ENCODE measurements around the gene MRNIP.

The MRNIP gene

GRCh38 chr5:179860301-179860700 lies 1.7 kb upstream of the MRNIP start:
- no peak overlapping the region for H3K4me3 ChIP-seq (ENCODE audit: low read length)
- no peak for TF ChIP-seq CTCF (IDR thresholded peaks at IDR 0.05; ENCODE audit: insufficient read depth, low read depth, low read length, missing control alignments)
- no peak for DNase-seq (ENCODE audit: low read depth)

- peak overlapping the region; percentile 94 for H3K4me3 ChIP-seq (ENCODE audit: low read length)
- TF ChIP-seq CTCF (IDR thresholded peaks at IDR 0.05; ENCODE audit: insufficient read depth, low read depth, low read length, missing control alignments): no peak
- peak; percentile 52 for DNase-seq (ENCODE audit: low read depth)
These were observed 404 bp downstream of the MRNIP start for GRCh38 chr5:179858241-179858585.

GRCh38 chr5:179854356-179854755 lies 4.3 kb downstream of the MRNIP start:
- DNase-seq (ENCODE audit: low read depth): no peak

GRCh38 chr5:179852993-179853547 lies 5.5 kb downstream of the MRNIP start:
- DNase-seq (ENCODE audit: low read depth): no peak
- no peak for TF ChIP-seq CTCF (IDR thresholded peaks at IDR 0.05; ENCODE audit: insufficient read depth, low read depth, low read length, missing control alignments)
- H3K4me3 ChIP-seq (ENCODE audit: low read length): no peak overlapping the region

More at GRCh38 chr5:179854356-179854755, 4.3 kb downstream of the MRNIP start:
- H3K4me3 ChIP-seq (ENCODE audit: low read length): no peak overlapping the region
- no peak for TF ChIP-seq CTCF (IDR thresholded peaks at IDR 0.05; ENCODE audit: insufficient read depth, low read depth, low read length, missing control alignments)

GRCh38 chr5:179841621-179842020 lies 17.0 kb downstream of the MRNIP start:
- no peak for TF ChIP-seq CTCF (IDR thresholded peaks at IDR 0.05; ENCODE audit: insufficient read depth, low read depth, low read length, missing control alignments)
- no peak for DNase-seq (ENCODE audit: low read depth)
- no peak overlapping the region for H3K4me3 ChIP-seq (ENCODE audit: low read length)

- no peak overlapping the region for H3K4me3 ChIP-seq (ENCODE audit: low read length)
- TF ChIP-seq CTCF (IDR thresholded peaks at IDR 0.05; ENCODE audit: insufficient read depth, low read depth, low read length, missing control alignments): no peak
- no peak for DNase-seq (ENCODE audit: low read depth)
These were observed 17.9 kb downstream of the MRNIP start for GRCh38 chr5:179840766-179841165.

- DNase-seq (ENCODE audit: low read depth): no peak
- H3K4me3 ChIP-seq (ENCODE audit: low read length): no peak overlapping the region
- TF ChIP-seq CTCF (IDR thresholded peaks at IDR 0.05; ENCODE audit: insufficient read depth, low read depth, low read length, missing control alignments): no peak
These were observed 18.3 kb downstream of the MRNIP start for GRCh38 chr5:179840321-179840720.

Data from epithelial cell of esophagus (primary cell).